SJSA1 (cell line): ENCODE results near the gene IFNG. TPM values are rescaled to one million over a fixed set of nuclear protein-coding genes. Genes with fewer than 3 reads are reported as not detected.
"Not testable (repeated sequence)": the region's sequence is repeated elsewhere in the genome, so short reads cannot be mapped to it uniquely, and the experiment has no call there.

ENCODE experiments used
- DNase-seq, 2 experiments: peaks; one replicate each; pipeline ENCODE4 v3.0.0-alpha.2; 2015 to 2020; ENCODE audit warnings: low spot score in 2 of 2, low read depth in 1 of 2
- H3K27ac ChIP-seq: fragments of 250-450 bp; sonication (Bioruptor Pico); 2 replicates; pipeline ENCODE4 v1.5.1; 2020; ENCODE audit warnings: mild to moderate bottlenecking, moderate library complexity
- H3K27me3 ChIP-seq: fragments of 250-450 bp; sonication (Bioruptor Pico); replicated peaks from 2 replicates; pipeline ENCODE4 v1.5.1; 2020; ENCODE audit warnings: mild to moderate bottlenecking, moderate library complexity
- H3K36me3 ChIP-seq: fragments of 250-450 bp; sonication (Bioruptor Pico); 2 replicates; pipeline ENCODE4 v1.5.1; 2020; ENCODE audit warnings: mild to moderate bottlenecking
- H3K4me1 ChIP-seq: fragments of 250-450 bp; sonication (Bioruptor Pico); replicated peaks from 2 replicates; pipeline ENCODE4 v1.6.1; 2021; ENCODE audit warnings: mild to moderate bottlenecking
- H3K4me3 ChIP-seq: fragments of 250-450 bp; sonication (Bioruptor Pico); 2 replicates; pipeline ENCODE4 v1.5.1; 2020; ENCODE audit warnings: mild to moderate bottlenecking
- H3K9me3 ChIP-seq: fragments of 250-450 bp; sonication (Bioruptor Pico); replicated peaks from 2 replicates; pipeline ENCODE4 v1.5.1; 2020; ENCODE audit warnings: mild to moderate bottlenecking
- total RNA-seq: library from RNA; depleted of rRNA; stranded (reverse); fragments of >200 nt; shearing (Covaris generic); gene quantifications from 2 replicates; pipeline ENCODE4 v1.2.3, GENCODE V29; 2014; rRNA removed

The IFNG gene
- not detected in 2 replicates for total RNA-seq

GRCh38 chr12:68159681-68160304 lies at the start of gene IFNG:
Gene IFNG (minus strand): TSS chr12:68159740. CDS start chr12:68159615, 125 bp downstream.
- H3K27me3 ChIP-seq, result no peaks in the 10 kb centered on the region

GRCh38 chr12:68209048-68209728 lies 49.6 kb upstream of the IFNG start:
- not testable (repeated sequence) for H3K27ac ChIP-seq, H3K27me3 ChIP-seq, H3K36me3 ChIP-seq, H3K9me3 ChIP-seq, DNase-seq, H3K4me3 ChIP-seq, H3K4me1 ChIP-seq

More at GRCh38 chr12:68159681-68160304, at the start of gene IFNG:
- no peak for DNase-seq
- Histone ChIP-seq H3K27ac (no peak within 1 kb of the TSS), H3K36me3 (no peaks in the 10 kb centered on the region), H3K4me1 (no peaks in the 10 kb centered on the region), H3K9me3 (no peaks in the 10 kb centered on the region), H3K4me3 (no peak within 1 kb of the TSS)

GRCh38 chr12:68207276-68207675 lies 47.7 kb upstream of the IFNG start:
- no peak overlapping the region for H3K4me3 ChIP-seq
- no peak for DNase-seq
- H3K27ac ChIP-seq, result no peak overlapping the region
- H3K9me3 ChIP-seq, result no peaks in the 10 kb centered on the region
- H3K36me3 ChIP-seq, result no peaks in the 10 kb centered on the region
- no peaks in the 10 kb centered on the region; the same call in 1 of the 2 replicates for H3K27me3 ChIP-seq
- no peaks in the 10 kb centered on the region for H3K4me1 ChIP-seq

GRCh38 chr12:68206446-68206845 lies 46.9 kb upstream of the IFNG start:
- Histone ChIP-seq H3K4me1 (no peaks in the 10 kb centered on the region), H3K4me3 (no peak overlapping the region), H3K36me3 (no peaks in the 10 kb centered on the region), H3K27ac (no peak overlapping the region), H3K27me3 (no peaks in the 10 kb centered on the region; the same call in 1 of the 2 replicates), H3K9me3 (no peaks in the 10 kb centered on the region)
- no peak for DNase-seq

GRCh38 chr12:68203460-68203875 lies 43.9 kb upstream of the IFNG start:
- Histone ChIP-seq H3K4me1 (no peaks in the 10 kb centered on the region), H3K36me3 (no peaks in the 10 kb centered on the region), H3K4me3 (no peak overlapping the region), H3K27me3 (no peaks in the 10 kb centered on the region; the same call in 1 of the 2 replicates), H3K27ac (no peak overlapping the region), H3K9me3 (no peaks in the 10 kb centered on the region)
- DNase-seq, result no peak

GRCh38 chr12:68200854-68201253 lies 41.3 kb upstream of the IFNG start:
- DNase-seq, result no peak
- no peaks in the 10 kb centered on the region for H3K36me3 ChIP-seq
- no peak overlapping the region for H3K27ac ChIP-seq
- no peak overlapping the region for H3K4me3 ChIP-seq
- H3K27me3 ChIP-seq, result no peaks in the 10 kb centered on the region
- no peaks in the 10 kb centered on the region for H3K4me1 ChIP-seq
- H3K9me3 ChIP-seq, result no peaks in the 10 kb centered on the region

GRCh38 chr12:68199127-68199526 lies 39.6 kb upstream of the IFNG start:
- Histone ChIP-seq H3K36me3 (no peaks in the 10 kb centered on the region), H3K27me3 (no peaks in the 10 kb centered on the region), H3K4me1 (no peaks in the 10 kb centered on the region), H3K9me3 (no peaks in the 10 kb centered on the region), H3K27ac (no peak overlapping the region), H3K4me3 (no peak overlapping the region)
- DNase-seq, result no peak

- no peaks in the 10 kb centered on the region for H3K36me3 ChIP-seq
- H3K4me1 ChIP-seq, result no peaks in the 10 kb centered on the region
- no peak overlapping the region for H3K4me3 ChIP-seq
- H3K27me3 ChIP-seq, result no peaks in the 10 kb centered on the region
- DNase-seq, result no peak
- H3K9me3 ChIP-seq, result no peaks in the 10 kb centered on the region
- H3K27ac ChIP-seq, result no peak overlapping the region
Observed at GRCh38 chr12:68198507-68199086, 39.1 kb upstream of the IFNG start.

GRCh38 chr12:68190301-68190700 lies 30.8 kb upstream of the IFNG start:
- Histone ChIP-seq H3K4me3 (no peak overlapping the region), H3K27ac (no peak overlapping the region), H3K9me3 (no peaks in the 10 kb centered on the region), H3K4me1 (0 out of 2 replicates have a peak, but pooled peaks cover 2% of the 10 kb centered on the region), H3K27me3 (no peaks in the 10 kb centered on the region), H3K36me3 (no peaks in the 10 kb centered on the region)
- no peak for DNase-seq

GRCh38 chr12:68189821-68190242 lies 30.3 kb upstream of the IFNG start:
- DNase-seq, result peak in 1 of 2 experiments; percentile 22
- H3K4me1 ChIP-seq, result 0 out of 2 replicates have a peak, but pooled peaks cover 2% of the 10 kb centered on the region
- H3K4me3 ChIP-seq, result no peak overlapping the region
- H3K27ac ChIP-seq, result no peak overlapping the region
- H3K9me3 ChIP-seq, result no peaks in the 10 kb centered on the region
- H3K36me3 ChIP-seq, result no peaks in the 10 kb centered on the region
- H3K27me3 ChIP-seq, result no peaks in the 10 kb centered on the region

- Histone ChIP-seq H3K36me3 (no peaks in the 10 kb centered on the region), H3K27me3 (no peaks in the 10 kb centered on the region), H3K27ac (no peak overlapping the region), H3K4me3 (no peak overlapping the region), H3K9me3 (no peaks in the 10 kb centered on the region), H3K4me1 (0 out of 2 replicates have a peak, but pooled peaks cover 2% of the 10 kb centered on the region)
- DNase-seq, result no peak
Observed at GRCh38 chr12:68185598-68185997, 26.1 kb upstream of the IFNG start.

- no peak for DNase-seq
- no peaks in the 10 kb centered on the region for H3K9me3 ChIP-seq
- H3K36me3 ChIP-seq, result no peaks in the 10 kb centered on the region
- H3K27me3 ChIP-seq, result no peaks in the 10 kb centered on the region
- no peak overlapping the region for H3K27ac ChIP-seq
- H3K4me1 ChIP-seq, result no peaks in the 10 kb centered on the region
- no peak overlapping the region for H3K4me3 ChIP-seq
Observed at GRCh38 chr12:68180792-68181744, 21.5 kb upstream of the IFNG start.

- no peak for DNase-seq
- no peak overlapping the region for H3K27ac ChIP-seq
- no peaks in the 10 kb centered on the region for H3K36me3 ChIP-seq
- H3K4me1 ChIP-seq, result no peaks in the 10 kb centered on the region
- H3K9me3 ChIP-seq, result no peaks in the 10 kb centered on the region
- no peaks in the 10 kb centered on the region for H3K27me3 ChIP-seq
- H3K4me3 ChIP-seq, result no peak overlapping the region
Observed at GRCh38 chr12:68178774-68179439, 19.4 kb upstream of the IFNG start.
